Activated CD4-positive, alpha-beta T cell treated with anti-CD3 and anti-CD28 coated beads, Interleukin-2, amount 50 U/mL, for 1 hour (primary cell): ENCODE measurements around the gene FBXO7.

Experiments
- DNase-seq: peaks from one replicate; pipeline ENCODE4 v3.0.0-alpha.2; 2020

The FBXO7 gene

GRCh38 chr22:32532820-32533128, 58.2 kb downstream of the FBXO7 start:
- DNase-seq: no peak

GRCh38 chr22:32533265-32534111, 58.9 kb downstream of the FBXO7 start:
- no peak for DNase-seq

DNA sequence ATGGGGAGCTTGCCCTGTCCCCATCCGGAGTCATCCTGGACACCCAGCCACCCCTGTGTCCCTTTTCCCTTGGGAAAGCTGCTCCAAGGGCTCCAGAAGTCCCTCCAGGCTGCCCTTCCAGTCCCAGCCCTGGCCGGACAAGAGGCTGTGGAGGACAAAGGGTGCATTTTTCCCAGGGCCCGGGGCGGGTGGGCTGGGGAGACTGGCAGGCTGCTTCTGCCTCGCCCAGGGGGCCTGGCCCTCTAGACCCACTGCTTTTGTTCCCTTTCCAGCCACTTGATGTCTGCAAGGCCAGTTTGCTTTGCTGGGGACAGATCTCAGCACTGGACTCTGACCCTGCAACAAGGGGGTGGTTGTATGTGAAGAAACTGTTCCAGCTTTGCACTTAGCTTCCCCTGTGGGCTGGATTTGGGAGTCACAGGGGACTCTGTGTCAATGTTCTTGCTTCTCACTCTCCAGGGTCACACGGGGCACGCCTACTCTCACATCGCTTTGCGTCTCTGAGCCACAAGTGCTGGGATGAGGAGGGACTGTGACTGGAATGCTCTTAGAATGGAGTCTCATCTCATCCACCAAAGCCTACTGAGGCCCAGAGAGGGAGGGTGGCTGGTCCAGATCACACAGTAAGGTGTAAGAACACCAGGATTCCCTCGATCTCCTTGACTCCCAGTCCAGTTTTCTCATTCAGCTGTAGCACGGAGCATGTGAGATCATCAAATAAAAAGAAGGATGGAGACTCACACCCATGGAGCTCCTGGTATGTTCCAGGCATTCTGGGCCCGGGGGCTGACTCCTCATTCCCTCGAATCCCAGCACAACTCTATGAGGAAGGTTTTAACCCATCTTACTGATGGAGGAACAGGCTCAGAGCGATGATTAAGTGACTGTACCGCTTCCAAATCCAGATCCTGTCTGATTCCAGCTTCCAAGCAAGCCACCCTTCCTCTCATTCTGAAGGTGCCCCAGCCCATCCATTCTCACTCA, 59.9 kb downstream of the FBXO7 start:
- DNase-seq: no peak

DNA sequence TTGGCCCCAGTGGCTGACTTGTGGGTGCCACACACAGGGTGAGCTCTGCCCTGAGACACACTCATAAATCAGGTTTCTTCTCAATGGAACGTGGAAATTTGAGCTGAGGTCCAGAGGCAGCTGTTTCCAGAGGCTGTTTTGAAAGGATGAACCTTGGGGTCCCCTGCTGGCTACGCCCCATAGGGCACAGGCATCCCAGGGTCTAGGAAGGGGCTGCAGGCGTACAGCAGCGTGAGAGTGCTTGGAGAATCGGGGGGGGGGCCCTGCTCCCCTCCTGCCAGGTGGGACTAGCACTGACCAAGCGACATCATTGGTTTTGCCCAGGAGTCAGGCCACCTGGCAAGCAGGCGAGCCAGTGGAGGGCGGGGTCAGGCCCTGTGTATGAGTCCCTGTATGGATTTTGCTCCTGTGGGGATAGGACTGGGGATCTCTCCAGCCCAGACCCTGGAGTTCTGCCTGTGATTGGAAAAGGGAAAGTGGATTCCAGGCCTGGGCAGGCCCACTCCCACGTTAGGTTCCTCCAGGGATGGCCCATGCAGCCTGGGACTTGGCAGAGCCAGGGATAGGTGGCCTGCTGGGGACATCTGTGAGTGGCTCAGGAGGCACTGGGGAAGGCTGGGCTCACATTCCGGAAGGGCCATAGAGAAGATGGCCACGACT, 61.0 kb downstream of the FBXO7 start:
- DNase-seq: no peak

DNA sequence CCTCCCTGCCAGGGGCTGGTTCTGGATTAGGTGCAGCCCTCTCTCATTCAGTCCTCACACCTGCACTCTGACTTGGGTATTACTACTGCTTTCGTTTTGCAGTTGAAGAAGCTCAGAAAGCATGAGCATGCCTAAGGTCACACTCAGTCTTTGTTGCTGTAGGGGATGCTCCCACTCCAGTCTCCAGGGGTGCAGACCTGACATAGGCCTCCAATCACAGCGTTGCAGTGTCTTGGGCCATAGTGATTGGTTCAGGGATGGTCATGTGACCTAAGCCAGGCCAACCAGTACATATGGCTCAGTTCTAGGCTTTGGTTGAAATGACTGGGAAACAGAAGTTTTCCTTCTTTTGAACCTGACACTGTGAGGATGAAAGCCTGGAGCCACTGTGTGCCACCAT, 61.7 kb downstream of the FBXO7 start:
- DNase-seq: no peak

DNA sequence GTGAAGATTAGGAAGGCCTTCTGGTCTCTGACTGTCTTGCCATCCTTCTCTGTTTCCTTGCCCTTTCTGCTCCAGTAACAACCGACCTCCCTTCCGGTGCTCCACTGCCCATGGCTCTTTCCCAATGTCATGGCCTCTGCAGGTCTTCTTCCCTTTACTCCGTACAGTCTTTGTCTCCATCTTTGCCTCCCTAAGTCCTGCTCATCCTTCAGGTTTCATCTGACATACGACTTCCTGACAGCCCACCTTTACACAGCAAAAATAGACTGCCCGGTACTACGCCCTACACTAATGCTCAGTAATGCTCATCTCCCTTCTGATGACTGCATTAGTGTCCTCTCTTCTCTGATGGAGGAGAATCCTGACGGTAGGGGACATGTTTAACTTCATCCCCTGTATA, 63.9 kb downstream of the FBXO7 start:
- DNase-seq: no peak

GRCh38 chr22:32539631-32540421, 65.2 kb downstream of the FBXO7 start:
- DNase-seq: no peak

- DNase-seq: no peak
These were observed 66.9 kb downstream of the FBXO7 start for GRCh38 chr22:32541481-32541880.

DNA sequence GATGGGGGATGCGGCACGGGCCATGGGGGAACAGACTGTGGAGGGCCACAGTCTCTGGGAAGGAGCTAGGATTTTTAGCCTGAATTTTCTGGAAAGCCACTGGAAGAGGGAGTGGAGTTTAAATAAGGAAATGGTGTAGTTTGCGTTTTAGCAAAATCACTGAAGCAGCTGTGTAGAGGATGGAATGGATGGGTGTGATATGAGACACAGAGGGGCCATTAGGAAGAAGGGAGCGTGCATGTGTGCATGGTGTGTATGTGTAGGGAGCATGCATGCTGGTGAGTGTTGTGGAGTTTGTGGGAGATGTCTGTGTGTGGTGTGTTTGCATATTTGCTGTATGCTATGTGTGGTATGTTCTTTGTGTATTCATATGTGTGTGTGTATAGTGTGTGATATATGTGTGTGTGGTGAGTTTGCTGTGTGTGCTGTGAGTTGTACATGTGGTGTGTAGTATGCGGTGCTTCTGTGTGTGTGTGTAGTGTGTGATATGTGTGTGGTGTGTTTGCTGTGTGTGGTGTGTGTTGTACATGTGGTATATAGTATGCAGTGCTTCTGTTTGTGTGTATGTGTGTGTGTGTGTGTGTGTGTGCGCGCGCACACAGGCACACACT, 67.6 kb downstream of the FBXO7 start:
- no peak for DNase-seq

GRCh38 chr22:32542677-32543357, 68.2 kb downstream of the FBXO7 start:
- DNase-seq: no peak

DNA sequence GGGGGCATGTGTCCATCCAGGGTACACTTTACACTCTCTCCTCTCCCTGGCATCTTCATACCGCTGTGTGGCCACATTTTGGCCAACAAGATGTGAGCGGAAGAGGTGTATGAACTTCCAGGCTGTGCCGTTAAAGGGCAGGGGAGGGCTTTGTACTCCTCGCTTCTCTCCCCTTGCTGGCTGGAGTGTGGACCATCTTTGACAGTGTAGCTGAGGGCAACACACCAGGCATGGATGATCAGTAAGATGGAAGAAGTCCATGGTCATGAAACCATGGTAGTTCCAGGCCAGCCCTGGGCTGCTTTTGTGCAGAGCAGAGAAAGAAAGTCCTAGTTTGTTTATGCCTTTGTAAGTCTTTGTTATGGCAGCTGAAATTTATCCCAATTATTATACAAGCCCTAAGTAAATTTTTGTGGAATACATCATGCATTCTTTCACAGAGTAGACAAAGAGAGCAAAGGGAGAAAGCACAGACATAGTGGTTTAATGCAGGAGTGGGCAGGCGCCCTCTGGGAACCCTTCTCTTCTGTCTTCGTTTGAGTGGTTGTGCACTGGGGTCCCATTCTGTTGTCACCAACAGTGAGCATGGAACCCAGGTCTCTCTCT, 70.4 kb downstream of the FBXO7 start:
- no peak for DNase-seq

DNA sequence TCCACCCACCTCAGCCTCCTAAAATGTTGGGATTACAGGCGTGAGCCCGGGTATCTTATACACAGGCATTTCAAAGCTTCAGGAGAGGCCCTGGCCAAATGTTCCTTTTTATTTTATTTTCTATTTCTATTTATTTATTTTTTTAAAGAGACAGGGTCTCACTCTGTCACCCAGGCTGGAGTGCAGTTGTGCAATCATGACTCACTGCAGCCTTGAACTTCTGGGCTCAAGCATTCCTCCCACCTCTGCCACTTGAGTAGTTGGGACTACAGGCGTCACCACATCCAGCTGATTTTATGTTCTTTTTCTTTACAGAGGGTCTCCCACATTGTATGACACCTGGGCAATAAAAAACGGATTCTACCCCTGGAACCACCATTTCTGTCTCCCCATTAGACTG, 71.2 kb downstream of the FBXO7 start:
- DNase-seq: no peak

DNA sequence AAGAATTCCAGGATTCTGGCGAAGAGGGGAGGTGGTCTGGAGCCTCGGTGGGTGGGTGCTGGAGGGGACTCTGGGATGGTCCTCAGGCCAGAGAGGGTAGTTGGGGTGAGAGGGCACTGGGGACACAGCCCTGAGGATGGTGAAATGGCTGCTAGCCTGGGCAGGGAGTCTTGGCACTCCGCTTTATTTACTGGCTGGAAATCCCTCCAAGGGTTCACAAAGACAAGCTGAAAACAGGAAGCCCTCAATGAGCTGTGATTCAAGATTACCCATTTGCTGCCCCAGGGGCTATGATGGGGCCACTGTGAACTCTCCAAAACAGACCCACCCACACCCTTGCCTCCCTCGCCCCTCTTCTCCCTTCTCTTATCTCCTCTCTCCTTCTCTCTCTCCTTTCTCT, 71.9 kb downstream of the FBXO7 start:
- DNase-seq: no peak

GRCh38 chr22:32546935-32547334, 72.3 kb downstream of the FBXO7 start:
- no peak for DNase-seq

GRCh38 chr22:32548039-32548438, 73.4 kb downstream of the FBXO7 start:
- DNase-seq: no peak
